ENCODE results near the gene GAL3ST2.
"Not testable (repeated sequence)": the region's sequence is repeated elsewhere in the genome, so short reads cannot be mapped to it uniquely, and the experiment has no call there.

GAL3ST2 gene

DNA sequence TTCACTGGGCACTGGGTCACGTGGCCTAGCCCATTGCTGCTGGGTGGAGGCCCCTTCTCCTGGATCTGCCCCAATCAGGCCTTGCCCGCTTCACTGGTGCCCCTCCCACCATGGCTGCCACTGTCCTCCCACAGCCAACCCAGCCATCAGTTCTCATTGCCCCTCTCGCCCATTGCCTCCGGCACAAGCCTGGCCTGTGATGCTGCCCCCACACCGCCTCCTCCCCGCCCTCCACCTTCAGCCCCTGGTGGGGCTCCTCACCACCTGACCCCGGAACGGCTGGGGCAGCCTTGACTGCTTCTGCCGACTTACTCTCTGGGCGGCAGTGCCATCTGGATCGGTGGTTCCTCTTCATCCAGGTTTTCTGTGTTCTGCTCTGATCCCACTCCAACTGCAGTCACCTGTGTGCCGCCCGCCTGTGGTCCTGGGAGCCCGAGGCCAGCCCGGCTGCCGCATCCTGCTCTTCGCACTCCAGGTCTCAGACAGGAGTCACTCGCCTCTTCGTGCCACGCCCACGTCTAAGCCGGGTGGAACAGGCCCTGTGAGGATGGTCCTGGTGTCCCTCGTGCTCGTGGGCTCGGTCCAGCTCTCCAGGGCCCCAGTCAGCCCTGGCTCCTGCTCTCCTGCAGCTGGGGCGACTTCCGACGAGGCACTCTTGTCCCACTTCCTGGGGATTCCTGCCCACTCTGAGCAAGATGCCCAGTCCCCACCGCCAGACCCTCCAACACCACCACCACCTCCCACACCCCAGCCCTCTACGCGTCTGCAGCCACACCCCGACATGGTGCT, 28.0 kb upstream of the GAL3ST2 start:
- DNase-seq (ENCODE audit: low spot score): no peak

DNA sequence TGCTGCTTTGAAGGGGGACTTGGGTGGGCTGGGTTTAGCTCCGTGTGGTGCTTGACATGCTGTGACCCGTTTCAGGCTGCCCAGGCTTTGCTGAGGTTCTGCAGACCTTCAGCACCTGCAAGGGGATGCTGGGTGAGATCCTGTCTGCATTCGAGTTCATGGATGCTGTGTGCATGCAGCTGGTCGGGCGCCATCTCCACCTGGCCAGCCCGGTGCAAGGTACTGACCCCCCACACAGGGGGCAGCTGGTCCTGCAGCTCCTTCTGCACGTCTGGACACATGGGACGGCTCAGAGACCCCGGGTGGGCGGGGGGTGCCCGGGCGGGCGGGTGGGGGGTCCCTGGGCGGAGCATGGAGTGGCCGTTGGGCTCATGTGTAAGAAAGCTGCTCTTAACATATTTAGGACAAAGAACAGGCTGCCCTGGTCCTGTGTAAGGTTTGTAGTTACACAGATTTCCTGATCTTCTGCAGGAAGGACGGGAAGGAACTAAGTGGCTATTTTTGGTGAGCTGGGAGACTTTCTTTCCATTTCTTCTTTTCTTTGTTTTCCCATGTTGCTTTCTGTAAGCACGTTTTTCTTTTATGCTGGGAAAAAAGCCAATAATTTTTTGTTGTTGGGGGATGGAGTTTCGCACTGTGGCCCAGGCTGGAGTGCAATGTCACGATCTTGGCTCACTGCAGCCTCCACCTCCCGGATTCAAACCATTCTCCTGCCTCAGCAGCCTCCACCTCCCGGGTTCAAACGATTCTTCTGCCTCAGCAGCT, 26.4 kb upstream of the GAL3ST2 start:
- no peak for DNase-seq (ENCODE audit: low spot score)

DNA sequence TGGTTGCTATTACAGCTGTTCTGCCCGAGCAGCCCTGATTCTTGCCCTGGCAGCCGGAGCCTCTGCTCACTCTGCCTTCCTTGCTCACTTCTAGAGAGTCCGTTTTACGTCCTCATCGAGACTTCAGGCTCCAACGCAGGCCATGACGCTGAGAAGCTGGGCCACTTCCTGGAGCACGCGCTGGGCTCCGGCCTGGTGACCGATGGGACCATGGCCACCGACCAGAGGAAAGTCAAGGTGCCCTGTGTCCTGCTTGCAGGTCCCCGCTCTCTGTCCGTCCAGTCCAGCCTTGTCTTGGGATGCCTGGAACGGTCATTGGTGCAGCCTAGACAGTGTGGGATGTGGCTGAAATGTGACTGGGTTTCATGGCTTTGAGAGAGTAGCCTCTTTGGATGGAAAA, 25.5 kb upstream of the GAL3ST2 start:
- no peak for DNase-seq (ENCODE audit: low spot score)

DNA sequence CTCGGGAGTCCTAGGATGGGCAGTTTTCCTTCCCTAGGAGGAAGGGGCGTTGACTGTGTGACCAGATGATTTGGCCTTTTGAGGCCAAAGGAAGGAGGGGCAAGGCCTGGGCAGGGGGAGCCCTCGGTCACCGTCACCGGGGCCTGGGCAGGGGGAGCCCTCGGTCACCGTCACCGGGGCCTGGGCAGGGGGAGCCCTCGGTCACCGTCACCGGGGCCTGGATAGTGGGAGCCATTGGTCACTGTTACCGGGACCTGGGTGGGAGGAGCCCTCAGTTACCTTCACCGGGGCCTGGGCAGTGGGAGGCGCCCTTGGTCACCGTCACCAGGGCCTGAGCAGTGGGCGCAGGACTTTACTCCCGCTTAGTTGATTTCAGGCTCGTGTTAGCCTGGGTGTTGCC, 24.8 kb upstream of the GAL3ST2 start:
- no peak for DNase-seq (ENCODE audit: low spot score)

DNA sequence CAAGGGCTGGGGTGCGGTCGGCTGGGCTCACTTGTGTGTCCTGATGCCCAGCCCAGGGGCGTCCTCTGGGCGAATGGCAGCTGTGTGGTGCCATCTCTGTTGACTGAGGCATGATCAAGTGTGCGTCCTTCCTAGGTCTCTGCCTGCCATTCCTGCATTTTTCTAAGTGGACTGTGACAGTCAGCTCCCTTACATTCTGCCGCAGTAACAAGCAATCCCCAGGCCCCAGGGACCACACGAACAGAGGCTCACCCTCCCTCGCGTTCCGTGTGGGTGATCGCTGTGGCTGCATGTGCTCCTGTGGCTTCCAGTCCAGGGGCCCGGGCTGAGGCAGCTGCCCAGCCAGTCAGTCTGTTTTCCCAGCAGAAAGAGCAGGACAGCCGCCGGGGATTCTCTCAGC, 24.4 kb upstream of the GAL3ST2 start:
- no peak for DNase-seq (ENCODE audit: low spot score)

DNA sequence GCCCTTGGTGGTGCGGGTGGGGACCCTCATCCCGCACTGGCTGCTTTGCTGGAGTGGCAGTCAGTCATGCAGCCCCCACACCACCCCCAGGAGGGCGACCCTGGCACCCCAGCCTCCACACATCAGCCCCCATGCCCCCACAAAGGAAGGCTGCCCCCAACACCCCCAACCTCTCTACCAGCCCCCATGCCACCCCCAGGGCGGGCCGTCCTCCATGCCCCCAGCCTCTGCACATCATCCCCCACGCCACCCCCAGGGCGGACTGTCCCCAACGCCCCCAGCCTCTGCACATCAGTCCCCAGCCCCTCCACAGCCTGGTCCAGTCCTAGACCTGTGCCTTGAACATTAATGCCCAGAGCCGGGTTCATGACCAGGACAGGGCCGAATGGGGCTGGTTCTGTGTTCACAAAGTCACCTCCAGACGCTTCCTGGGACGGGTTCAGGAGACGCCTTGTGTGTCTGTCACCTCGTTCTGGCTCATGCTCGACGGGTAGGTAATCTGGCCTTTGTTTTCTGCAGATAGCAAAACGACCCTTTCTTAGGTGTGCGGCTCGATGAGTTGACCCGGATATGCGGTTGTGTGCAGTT, 23.8 kb upstream of the GAL3ST2 start:
- DNase-seq (ENCODE audit: low spot score): no peak

DNA sequence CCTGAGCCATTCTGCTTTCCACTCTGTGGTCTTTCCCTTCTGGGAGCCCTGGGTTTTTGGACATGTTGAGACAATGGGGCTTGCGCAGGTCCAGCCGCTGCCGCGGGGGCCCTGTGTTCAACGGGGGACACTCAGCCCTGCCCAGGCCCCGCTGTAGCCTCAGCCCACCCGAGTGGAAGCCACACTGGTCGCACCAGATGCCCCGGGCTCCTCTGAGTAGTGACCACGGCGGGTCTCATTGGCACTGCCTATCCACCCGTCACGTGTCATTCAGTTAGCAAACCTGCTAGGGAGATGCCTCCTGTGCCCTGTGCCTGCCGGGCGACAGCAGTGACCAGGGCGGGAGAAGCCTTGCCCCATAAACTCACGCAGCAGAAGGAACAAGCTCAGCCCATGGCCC, 23.1 kb upstream of the GAL3ST2 start:
- DNase-seq (ENCODE audit: low spot score): no peak

DNA sequence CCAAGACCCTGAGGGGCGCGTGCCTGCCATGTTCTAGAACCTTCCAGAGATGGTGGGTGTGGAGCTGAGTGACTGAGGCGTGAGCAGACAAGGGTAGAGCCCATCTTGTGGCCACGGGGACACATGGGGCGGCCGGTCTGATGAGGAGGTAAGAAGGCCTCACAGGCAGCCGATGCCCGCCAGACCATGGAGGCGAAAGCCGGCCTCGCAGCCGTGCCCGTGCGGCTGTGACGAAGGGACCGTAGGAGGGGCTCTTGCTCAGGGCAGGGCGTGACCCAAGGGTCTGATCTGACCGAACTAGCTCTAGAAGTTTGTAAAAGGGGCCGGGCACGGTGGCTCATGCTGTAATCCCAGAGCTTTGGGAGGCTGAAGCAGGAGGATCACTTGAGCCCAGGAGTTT, 22.6 kb upstream of the GAL3ST2 start:
- DNase-seq (ENCODE audit: low spot score): no peak

DNA sequence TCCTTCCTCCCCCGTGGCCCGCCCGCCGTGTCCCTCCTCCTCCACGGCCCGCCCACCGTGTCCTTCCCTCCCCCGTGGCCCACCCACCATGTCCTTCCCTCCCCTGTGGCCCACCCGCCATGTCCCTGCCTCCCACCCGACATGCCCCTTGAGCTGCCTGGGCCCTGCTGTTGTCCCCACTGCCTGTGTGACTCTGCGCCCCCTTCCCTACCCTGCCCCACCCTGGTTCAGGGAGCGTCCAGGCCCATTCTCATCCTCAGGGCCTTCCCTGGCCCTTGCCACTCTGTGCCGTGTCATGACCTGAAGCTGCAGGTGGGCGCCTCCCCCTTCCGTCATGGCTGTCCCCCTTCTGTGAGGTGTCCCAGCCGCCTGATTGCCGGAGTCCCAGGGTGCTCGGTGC, 21.5 kb upstream of the GAL3ST2 start:
- no peak for DNase-seq (ENCODE audit: low spot score)

DNA sequence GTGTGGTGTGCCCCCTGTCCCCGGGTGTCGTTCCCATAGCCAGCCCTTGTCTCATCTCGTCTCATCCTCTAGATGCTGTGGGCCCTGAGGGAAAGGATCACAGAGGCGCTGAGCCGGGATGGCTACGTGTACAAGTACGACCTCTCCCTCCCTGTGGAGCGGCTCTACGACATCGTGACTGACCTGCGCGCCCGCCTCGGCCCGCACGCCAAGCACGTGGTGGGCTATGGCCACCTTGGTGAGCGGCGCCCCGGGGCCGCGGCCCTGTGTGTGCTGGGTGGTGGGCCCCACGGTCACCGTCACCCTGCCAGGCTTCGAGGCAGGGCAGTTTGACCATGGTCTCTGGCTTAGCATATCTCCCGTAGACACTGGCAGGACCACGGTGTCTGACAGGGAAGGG, 20.8 kb upstream of the GAL3ST2 start:
- no peak for DNase-seq (ENCODE audit: low spot score)

DNA sequence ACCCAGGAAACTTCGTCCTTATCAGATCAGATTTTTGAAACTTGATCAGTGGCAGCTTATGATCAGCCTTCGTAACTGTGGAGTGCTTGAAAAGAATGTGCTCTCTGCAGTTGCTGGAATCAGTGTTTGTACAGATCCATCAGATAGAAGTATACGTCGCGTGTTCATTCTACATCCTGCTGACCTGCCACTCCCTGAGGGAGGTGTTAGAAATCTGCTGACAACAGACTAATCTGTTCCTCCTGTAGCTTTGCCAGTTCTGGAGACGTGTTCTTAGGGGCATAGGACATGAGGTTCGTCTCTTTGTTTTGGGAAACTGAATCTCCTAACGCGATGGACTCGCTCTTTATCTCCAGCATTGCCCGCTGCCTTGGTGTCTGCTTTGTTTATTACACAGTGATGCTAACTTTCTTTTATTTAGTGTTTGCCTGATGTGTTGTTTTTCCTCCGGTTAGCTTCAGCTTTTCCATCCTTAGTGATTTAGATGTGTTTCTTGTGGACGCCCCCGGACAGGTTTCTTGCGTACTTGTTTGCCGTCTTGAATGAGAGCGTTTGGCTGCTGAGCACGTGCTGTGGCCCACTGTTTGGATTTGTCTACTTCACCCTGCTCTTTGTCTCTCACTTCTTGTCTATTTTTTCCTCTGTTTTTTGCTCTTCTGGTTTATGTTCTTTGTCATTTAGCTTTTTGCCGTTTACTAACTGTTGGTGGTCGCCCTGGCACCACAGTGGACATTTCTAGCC, 17.4 kb upstream of the GAL3ST2 start:
- DNase-seq (ENCODE audit: low spot score): no peak

DNA sequence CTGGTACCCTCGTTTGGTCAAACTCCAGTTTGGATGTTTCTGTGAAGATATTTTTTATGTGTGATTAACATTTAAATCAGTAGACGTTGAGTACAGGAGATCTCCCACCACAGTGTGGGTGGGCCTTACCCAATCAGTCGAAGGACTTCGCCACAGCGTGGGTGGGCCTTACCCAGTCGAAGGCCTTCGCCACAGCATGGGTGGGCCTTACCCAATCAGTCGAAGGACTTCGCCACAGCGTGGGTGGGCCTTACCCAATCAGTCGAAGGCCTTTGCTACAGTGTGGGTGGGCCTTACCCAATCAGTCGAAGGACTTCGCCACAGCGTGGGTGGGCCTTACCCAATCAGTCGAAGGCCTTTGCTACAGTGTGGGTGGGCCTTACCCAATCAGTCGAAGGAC, 16.7 kb upstream of the GAL3ST2 start:
- DNase-seq (ENCODE audit: low spot score): not testable (repeated sequence)

DNA sequence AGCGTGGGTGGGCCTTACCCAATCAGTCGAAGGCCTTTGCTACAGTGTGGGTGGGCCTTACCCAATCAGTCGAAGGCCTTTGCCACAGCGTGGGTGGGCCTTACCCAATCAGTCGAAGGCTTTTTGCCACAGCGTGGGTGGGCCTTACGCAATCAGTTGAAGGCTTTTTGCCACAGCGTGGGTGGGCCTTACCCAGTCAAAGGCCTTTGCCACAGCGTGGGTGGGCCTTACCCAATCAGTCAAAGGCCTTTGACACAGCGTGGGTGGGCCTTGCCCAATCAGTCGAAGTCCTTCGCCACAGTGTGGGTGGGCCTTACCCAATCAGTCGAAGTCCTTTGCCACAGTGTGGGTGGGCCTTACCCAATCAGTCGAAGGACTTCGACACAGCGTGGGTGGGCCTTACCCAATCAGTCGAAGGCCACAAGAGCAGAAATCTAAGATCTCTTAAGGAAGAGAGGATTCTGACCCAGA, 16.3 kb upstream of the GAL3ST2 start:
- no peak for DNase-seq (ENCODE audit: low spot score)

DNA sequence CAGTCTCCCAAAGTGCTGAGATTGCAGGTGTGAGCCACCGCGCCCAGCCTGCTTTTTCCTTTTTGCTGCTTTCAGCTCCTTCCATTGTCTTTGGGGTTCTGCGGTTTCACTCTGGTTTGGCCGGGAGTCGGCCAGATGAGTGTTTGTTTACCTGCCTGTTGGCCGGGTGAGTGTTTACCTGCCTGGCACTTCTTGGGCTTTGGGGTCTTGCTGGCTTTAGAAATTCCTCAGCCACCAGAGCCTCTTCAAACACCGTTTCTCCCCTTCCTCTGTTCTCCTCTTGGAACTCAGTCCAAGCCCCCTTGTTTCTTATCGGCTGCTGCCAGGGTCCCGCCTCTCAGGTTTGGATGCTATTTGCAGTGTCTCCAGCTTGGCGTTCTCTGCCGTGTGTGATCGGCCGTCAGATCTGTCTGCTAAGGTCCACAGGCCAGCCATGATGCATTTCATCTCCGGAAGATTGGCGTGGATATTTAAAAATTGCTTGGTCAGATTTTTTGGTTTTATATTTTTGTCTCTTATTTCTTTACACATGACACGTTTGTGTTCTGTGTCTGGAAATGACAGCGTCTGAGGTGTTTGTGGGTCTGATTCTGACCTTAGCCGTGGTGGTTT, 14.2 kb upstream of the GAL3ST2 start:
- no peak for DNase-seq (ENCODE audit: low spot score)

DNA sequence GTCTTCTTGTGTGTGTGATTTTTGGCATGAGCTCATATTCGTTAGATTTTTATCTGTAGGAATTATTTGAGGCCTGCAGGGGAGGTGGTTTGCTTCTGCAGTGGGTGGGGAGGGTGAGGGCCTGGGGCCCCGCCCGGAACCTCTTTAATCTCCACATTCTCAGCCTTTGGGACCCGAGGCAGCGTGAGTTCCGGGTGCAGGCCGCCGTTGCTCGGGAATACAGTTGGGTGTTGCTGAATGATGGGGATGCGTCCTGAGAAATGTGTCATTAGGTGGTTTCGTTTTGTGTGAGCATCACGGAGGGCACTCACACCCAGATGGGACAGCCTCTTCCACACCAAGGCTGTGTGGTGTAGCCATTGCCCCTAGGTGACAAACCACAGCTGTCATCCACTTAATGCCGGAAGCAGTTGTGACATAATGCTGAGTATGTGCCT, 13.7 kb upstream of the GAL3ST2 start:
- DNase-seq (ENCODE audit: low spot score): no peak

DNA sequence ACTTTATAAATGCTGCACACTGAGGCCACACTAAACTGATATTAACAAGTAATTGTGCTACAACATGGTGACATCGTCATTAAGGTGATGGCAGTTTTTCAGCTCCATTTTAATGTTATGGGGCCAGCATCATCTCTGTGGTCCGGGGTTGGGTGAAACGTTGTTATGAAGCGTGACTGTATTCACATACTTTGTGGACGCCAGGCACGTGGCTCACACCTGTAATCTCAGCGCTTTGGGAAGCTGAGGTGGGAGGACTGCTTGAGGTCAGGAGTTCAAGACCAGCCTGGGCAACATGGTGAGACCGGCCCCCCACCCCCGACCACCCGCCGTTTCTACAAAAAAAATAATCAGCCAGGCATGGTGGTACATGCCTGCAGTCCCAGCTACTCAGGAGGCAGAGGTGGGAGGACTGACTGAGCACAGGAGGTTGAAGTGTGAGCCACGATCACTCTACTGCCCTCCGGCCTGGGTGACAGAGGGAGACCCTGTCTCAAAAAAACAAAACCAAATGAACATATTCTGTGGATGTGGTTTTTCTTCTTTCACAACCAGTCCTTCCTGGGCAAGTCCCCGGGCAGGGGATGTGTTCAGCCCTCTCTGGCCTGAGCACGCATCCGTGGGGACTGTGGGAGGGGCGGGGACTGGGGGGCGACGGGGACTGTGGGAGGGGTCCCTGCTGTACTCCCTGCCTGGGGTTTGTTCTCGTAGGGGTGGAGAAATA, 12.9 kb upstream of the GAL3ST2 start:
- no peak for DNase-seq (ENCODE audit: low spot score)

DNA sequence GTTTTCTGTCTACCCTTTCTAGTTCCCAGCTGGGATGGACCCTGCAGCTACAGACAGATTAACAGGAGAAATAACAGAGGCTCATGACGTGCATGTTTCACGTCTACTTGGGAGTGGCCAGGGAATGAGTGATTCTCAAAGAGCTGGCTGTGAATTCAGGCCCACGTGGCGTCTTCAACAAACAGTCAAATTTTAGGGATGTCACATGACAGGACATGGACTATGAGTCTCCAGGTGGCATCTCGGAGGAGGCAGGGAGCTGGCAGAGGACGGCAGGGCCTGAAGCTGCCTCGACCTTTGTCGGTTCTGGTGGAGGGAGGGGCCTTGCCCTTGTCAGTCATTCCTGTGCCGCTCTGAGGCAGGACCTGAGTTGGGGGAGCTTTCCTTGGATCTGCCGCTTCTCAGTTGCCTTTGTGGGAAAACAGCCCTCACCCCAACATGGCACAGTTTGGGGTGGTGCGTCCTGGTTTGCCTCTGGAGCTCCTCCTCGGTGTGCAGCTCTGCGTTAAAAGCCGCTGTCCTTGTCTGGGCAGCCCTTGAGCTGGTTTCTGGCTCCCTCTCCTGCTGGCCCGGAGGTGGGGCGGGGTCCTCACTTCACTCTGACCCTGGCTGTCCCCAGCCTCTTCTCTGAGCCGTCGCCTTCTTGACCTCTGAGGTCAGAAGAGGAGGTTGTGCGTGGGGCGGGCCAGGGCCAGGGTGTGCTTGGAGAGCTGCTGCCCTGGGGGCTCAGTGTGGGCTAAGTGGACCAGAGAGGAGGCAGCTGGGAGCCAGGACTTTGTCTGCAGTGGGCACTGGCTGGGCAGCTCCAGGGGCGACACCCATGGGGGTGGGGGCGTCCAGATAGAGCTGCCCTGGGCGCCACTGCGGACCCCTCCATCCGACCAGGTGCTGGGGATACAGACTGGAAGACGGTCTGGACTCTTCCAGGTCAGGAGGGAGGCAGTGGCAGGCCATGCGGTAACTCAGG, 12.1 kb upstream of the GAL3ST2 start:
- DNase-seq (ENCODE audit: low spot score): no peak

DNA sequence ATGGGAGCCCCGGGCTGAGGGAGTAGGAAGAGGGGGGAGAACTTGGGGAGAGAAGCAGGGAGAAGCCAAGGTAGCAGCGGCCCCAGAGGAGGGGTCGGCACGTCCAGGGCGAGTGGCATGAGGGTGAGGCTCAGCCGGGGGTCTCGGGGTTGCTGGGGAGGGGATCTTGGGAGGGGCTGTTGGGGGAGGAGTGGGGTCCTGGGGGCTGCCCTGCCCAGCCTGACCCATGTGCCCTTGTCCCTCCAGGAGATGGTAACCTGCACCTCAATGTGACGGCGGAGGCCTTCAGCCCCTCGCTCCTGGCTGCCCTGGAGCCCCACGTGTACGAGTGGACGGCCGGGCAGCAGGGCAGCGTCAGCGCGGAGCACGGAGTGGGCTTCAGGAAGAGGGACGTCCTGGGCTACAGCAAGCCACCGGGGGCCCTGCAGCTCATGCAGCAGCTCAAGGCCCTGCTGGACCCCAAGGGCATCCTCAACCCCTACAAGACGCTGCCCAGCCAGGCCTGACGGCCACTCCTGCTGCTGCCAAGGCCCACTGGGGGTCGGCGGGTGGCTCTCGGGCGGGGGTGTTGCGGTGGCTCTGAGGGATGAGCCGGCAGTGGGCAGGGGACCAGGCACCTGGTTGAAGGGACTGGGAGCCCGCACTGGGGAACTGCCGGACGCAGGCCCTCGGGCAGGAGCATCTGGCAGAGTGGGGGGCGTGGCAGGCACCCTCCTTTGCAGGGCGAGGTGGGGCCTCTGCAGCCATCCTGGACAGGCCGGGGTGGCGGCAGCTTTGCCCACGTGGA, 9.0 kb upstream of the GAL3ST2 start:
- no peak for DNase-seq (ENCODE audit: low spot score)

DNA sequence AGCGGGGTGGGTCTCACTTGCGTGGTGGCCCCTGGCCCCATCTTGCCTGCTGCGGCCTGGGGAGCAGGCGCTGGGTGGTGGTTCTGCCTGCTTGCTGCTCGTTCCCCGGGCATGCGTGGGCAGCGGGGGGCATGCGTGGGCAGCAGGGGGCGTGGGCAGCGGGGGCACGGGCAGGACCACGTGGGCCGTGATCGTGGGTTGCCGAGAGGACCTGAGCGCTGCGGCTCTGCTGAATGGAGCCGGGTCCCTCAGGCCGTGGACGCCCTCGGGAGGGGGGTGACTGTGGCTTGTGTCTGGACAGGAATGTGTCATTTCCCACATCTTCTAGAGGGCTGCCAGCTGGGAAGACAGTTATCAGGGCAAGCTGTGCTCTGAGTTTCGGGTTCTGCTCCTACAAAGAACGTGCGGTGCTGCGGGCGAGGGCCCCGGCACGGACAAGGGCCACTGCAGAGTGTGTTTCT, 8.3 kb upstream of the GAL3ST2 start:
- DNase-seq (ENCODE audit: low spot score): no peak

All from COLO829 (cell line).